Fibroblast of lung (primary cell): ENCODE data around the gene CCDC80. TPM values are rescaled to one million over a fixed set of nuclear protein-coding genes. Genes with fewer than 3 reads are reported as not detected.

Experiments
- DNase-seq, 2 donors: peaks; one replicate each; pipeline versions ENCODE4 v3.0.0 to v3.0.0-alpha.2; 2010; ENCODE audit warnings: low read depth in 2 of 2
- H2AFZ ChIP-seq: 2 replicates; pipeline ENCODE4 v1.5.1; 2012; ENCODE audit warnings: low read length, control low read depth, inconsistent platforms
- H3K27ac ChIP-seq: 2 replicates; pipeline ENCODE4 v1.5.1; 2011; ENCODE audit warnings: low read length, control low read depth; ENCODE audit not compliant: insufficient read depth
- H3K27me3 ChIP-seq: 2 replicates; pipeline ENCODE4 v1.5.1; 2011; ENCODE audit warnings: mild to moderate bottlenecking, low read length; ENCODE audit not compliant: control insufficient read depth, insufficient read depth
- H3K36me3 ChIP-seq: 2 replicates; pipeline ENCODE4 v1.5.1; 2011; ENCODE audit warnings: low read length; ENCODE audit not compliant: control insufficient read depth, insufficient read depth
- H3K4me1 ChIP-seq: 2 replicates; pipeline ENCODE4 v1.5.1; 2011; ENCODE audit warnings: low read length; ENCODE audit not compliant: control insufficient read depth, insufficient read depth; ENCODE audit errors: extremely low read depth
- H3K4me2 ChIP-seq: 2 replicates; pipeline ENCODE4 v1.5.1; 2011; ENCODE audit warnings: low read length, control low read depth; ENCODE audit not compliant: insufficient read depth; ENCODE audit errors: extremely low read depth
- H3K4me3 ChIP-seq, 4 experiments: fragments of 200-600 bp in 1 of 4; sonication (generic) in 1 of 4; replicated peaks in 1 of 4; 2 replicates each; pipeline ENCODE4 v1.5.1; 2011 to 2016; ENCODE audit warnings: low read length in 4 of 4, low read depth in 3 of 4, mild to moderate bottlenecking in 3 of 4, control low read depth in 2 of 4, inconsistent platforms in 1 of 4, mixed read lengths in 1 of 4; ENCODE audit not compliant: insufficient read depth in 1 of 4; ENCODE audit errors: control extremely low read depth in 1 of 4
- H3K79me2 ChIP-seq: 2 replicates; pipeline ENCODE4 v1.5.1; 2012; ENCODE audit warnings: mild to moderate bottlenecking, low read length, inconsistent platforms; ENCODE audit not compliant: control insufficient read depth, insufficient read depth
- H3K9ac ChIP-seq: 2 replicates; pipeline ENCODE4 v1.5.1; 2011; ENCODE audit warnings: mild to moderate bottlenecking, low read length, control low read depth; ENCODE audit not compliant: insufficient read depth
- H3K9me3 ChIP-seq: 2 replicates; pipeline ENCODE4 v1.5.1; 2012; ENCODE audit warnings: low read depth, low read length; ENCODE audit not compliant: control insufficient read depth, insufficient read depth
- H4K20me1 ChIP-seq: 2 replicates; pipeline ENCODE4 v1.5.1; 2011; ENCODE audit warnings: low read length; ENCODE audit not compliant: control insufficient read depth, insufficient read depth; ENCODE audit errors: extremely low read depth
- CTCF ChIP-seq, 2 donors: IDR thresholded peaks in 1 of 2; conservative IDR thresholded peaks in 1 of 2; 1 replicate in 1 of 2; 2 replicates in 1 of 2; pipeline ENCODE4 v1.5.1; 2011 to 2012; ENCODE audit warnings: low read length in 2 of 2, control low read depth in 1 of 2, inconsistent platforms in 1 of 2, low read depth in 1 of 2, mild to moderate bottlenecking in 1 of 2
- EZH2 ChIP-seq: IDR thresholded peaks from 2 replicates; pipeline ENCODE4 v1.5.1; 2012; ENCODE audit warnings: low read length, control low read depth, mild to moderate bottlenecking; ENCODE audit errors: missing control alignments
- polyA plus RNA-seq, 2 donors: library from polyadenylated mRNA; depleted of rRNA in 1 of 2; stranded (reverse) in 1 of 2; unstranded in 1 of 2; fragments of >200 nt; gene quantifications; 2 replicates each; pipeline ENCODE4 v1.2.1, GENCODE V29; 2011 to 2012; ENCODE audit warnings: missing spikeins in 1 of 2
- total RNA-seq: library from RNA; depleted of rRNA; stranded (reverse); fragments of >200 nt; gene quantifications from 2 replicates; pipeline ENCODE4 v1.2.1, GENCODE V29; 2014

Gene CCDC80
- total and polyA plus RNA-seq, 2 donors (not counting 1 experiment from before 2014, with no cell fraction given): 153 to 526 TPM

- Histone ChIP-seq H3K4me3 (no peak overlapping the region), H3K9ac (no peak overlapping the region), H3K4me1 (peaks cover 14% of the 10 kb centered on the region), H3K4me2 (no peak overlapping the region), H4K20me1 (no peaks in the 10 kb centered on the region), H2AFZ (no peak overlapping the region), H3K9me3 (no peaks in the 10 kb centered on the region), H3K27me3 (no peaks in the 10 kb centered on the region), H3K36me3 (no peaks in the 10 kb centered on the region), H3K79me2 (no peaks in the 10 kb centered on the region), H3K27ac (no peak overlapping the region)
- TF ChIP-seq EZH2: no peak
- no peak for DNase-seq
These were observed 46.3 kb upstream of the CCDC80 start for GRCh38 chr3:112687211-112687610.

GRCh38 chr3:112685956-112686799, 45.2 kb upstream of the CCDC80 start:
- Histone ChIP-seq H3K9ac (no peak overlapping the region), H3K4me1 (peaks cover 18% of the 10 kb centered on the region), H2AFZ (no peak overlapping the region), H3K4me3 (no peak overlapping the region), H3K27me3 (no peaks in the 10 kb centered on the region), H3K27ac (peak overlapping the region; percentile 68), H3K79me2 (no peaks in the 10 kb centered on the region), H3K9me3 (no peaks in the 10 kb centered on the region), H4K20me1 (no peaks in the 10 kb centered on the region), H3K4me2 (peak overlapping the region; percentile 4), H3K36me3 (no peaks in the 10 kb centered on the region)
- TF ChIP-seq CTCF (conservative IDR thresholded peaks at IDR 0.05 in 1 of 2, IDR thresholded peaks at IDR 0.05 in 1 of 2; ENCODE audit: low read depth in 1 of 2, low read length in 2 of 2) (no peak), EZH2 (no peak)
- DNase-seq: no peak

GRCh38 chr3:112685420-112685819, 44.5 kb upstream of the CCDC80 start:
- H3K9me3 ChIP-seq: no peaks in the 10 kb centered on the region
- no peaks in the 10 kb centered on the region for H3K79me2 ChIP-seq
- H3K36me3 ChIP-seq: no peaks in the 10 kb centered on the region
- no peak overlapping the region for H3K4me2 ChIP-seq
- H3K27ac ChIP-seq: peak overlapping the region; percentile 68
- H3K9ac ChIP-seq: no peak overlapping the region
- peak; percentile 88 to 89 for DNase-seq
- H4K20me1 ChIP-seq: no peaks in the 10 kb centered on the region
- no peak for TF ChIP-seq EZH2
- no peak for TF ChIP-seq CTCF (conservative IDR thresholded peaks at IDR 0.05 in 1 of 2, IDR thresholded peaks at IDR 0.05 in 1 of 2; ENCODE audit: low read depth in 1 of 2, low read length in 2 of 2)
- no peak overlapping the region for H2AFZ ChIP-seq
- no peaks in the 10 kb centered on the region for H3K27me3 ChIP-seq
- peaks cover 18% of the 10 kb centered on the region for H3K4me1 ChIP-seq
- no peak overlapping the region for H3K4me3 ChIP-seq
